Nucleus accumbens (tissue), 56 donors: Measurements from ENCODE around the gene MAP3K14.

Source experiments
- DNase-seq, 56 donors: peaks; one replicate each; lab custom pipeline; 2025; lab: John Stamatoyannopoulos, UW

The MAP3K14 gene

DNA sequence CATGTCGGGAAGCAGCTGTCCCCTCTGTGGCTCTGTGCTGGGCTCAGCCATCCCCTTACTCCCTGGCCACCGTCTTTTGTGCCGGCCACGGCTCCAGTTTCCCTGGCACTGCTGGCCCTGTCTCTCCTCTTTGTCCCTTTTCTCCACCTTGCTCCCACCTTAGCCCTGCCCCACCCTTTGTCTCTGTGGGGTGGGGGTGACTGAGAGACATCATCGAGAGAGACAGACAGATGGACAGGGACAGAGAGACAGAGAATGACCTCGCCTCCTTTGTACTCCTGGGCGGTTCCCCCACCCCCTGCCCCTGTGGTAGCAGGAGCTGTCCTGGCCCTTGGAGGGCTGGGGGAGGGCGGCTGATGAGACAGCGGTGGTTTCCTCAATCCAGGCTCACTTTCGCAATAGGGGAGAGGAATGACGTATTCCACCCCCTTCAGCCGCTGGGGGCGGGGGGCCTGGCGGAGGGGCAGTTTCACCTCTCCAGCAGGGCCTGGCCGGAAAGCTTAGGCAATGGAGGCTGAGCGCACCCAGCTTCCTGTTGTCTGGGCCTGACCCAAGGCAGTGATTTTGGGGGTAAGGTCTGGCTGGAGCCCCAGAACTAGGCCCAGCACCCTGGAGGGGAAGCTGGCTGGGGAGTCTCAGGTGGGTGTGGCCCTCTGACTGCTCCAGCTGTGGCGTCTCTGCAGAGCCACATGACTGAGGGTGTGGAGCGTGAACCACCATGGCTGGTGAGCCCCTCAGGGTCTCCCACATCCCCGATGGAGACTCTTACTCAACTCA, 87.9 kb downstream of the MAP3K14 start:
- DNase-seq: peak in 27 of 56 donors; percentile 11 to 65 (median 30)

GRCh38 chr17:45227926-45228762, 88.7 kb downstream of the MAP3K14 start:
- DNase-seq: no peak

- DNase-seq: no peak
Measured at GRCh38 chr17:45227101-45227925, 89.5 kb downstream of the MAP3K14 start.

DNA sequence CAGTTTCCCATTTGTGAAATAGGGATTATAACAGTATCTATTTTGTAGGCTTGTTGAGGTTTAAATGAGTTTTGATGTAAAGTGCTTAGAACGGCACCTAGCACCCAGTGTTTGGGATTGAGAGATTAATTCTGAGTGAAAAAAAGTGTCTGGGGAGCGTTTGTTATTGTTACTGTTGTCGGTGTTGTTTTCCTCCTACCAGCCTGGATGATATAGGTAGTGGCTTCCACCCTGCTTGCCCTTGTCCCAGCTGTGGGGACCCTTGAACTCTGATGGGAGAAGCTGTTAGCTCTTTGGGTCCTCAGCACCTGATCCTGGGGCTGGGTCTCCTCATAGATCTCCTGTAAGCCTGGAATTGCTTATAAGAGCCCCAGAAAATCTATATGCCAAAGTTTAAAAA, 90.2 kb downstream of the MAP3K14 start:
- DNase-seq: no peak

GRCh38 chr17:45225964-45226530, 90.8 kb downstream of the MAP3K14 start:
- peak in 31 of 56 donors; percentile 8 to 73 (median 36) for DNase-seq

DNA sequence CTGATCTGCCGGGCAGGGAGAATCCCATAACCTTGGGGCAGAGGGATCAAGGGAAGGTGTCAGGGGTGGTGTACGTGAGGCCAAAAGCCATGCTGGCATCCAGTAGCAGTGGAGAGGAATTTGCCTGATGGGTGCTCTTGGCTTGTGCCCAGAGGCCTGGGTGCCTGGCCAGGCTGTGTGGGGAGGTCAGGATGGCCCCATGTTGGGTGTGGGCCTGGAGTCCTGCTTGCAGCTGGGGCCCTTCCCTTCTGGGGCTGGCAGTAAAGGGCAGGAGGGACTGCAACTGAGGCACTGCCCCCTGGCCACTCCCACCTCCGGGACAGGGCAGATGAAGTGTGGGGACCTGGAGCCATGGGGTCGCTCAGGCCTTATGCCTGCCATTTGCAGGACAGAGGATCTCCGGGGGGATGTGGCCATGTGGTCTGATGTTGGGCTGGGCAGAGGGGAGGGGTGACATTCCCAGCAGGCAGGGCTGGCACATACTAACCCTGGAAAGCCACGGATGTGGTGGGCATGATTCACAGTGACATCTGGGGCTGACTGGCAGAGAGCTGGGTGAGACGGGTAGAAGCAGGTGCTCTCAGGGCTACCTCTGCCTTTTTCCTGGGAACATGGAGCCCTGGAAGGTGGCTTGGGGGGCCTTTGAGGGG, 91.6 kb downstream of the MAP3K14 start:
- no peak for DNase-seq

- no peak for DNase-seq
Measured at GRCh38 chr17:45224671-45225050, 92.2 kb downstream of the MAP3K14 start.

- DNase-seq: no peak
Measured at GRCh38 chr17:45223539-45224528, 93.0 kb downstream of the MAP3K14 start.

GRCh38 chr17:45222996-45223538, 93.8 kb downstream of the MAP3K14 start:
- DNase-seq: no peak

DNA sequence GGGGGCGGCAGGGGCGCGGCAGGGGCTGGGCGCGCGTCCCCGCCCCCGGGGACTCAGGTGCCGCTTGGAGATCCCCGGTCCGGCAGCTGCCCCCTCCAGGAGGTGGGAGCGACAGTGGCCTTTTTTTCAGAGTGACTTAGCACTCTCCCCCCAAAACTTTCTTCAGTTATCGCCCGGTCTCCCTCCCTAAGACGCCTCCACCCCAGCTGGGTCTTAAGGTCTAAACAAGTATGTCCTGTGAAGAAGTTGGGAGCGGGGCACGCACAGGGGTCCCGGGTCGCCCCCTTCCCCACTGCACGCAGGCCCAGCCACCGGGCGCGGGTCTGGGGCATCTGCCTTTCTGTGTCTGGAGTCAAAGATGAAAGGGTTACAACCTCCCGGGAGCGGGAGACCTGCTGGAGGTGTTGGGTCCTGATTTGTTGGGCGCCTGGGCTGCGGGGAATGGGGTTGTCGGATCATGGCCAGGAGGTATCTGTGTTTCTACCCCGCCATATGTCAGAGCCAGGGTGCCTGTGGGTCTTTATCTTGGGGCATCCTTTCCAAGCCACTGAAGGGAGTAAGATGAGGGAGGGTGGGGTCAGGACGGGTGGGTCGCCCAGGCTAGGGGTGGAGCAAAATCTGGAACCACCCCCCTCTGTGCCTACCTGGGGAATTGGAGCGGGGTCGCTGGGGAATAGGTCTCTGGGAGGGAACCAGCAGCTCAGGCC, 94.4 kb downstream of the MAP3K14 start:
- no peak for DNase-seq

- no peak for DNase-seq
Measured at GRCh38 chr17:45222014-45222288, 94.9 kb downstream of the MAP3K14 start.

- peak in 9 of 56 donors; percentile 4 to 50 (median 21) for DNase-seq
Measured at GRCh38 chr17:45221081-45222013, 95.5 kb downstream of the MAP3K14 start, which contains the start of gene FMNL1. FMNL1 (plus strand) TSS chr17:45221885; CDS start chr17:45222125, 240 bp downstream.

DNA sequence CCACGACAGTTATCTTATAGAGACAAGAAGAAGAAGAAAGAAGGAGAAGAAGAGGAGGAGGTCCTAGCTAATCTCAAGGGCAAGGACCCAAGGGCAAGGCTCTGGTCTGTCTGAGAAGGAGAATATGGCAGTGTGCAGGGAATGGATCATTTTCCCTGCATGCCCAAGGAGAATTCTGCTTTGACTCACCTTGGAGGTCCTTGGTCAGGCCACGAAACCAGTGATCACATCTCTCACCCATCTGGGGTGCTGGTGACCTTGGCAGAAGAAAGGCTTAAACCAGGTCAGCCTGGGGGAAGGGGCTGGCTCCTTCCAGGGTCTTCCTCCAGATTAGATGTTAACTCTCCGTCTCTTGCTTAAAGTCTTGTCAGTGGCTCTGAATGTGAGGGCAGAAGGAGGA, 96.7 kb downstream of the MAP3K14 start:
- no peak for DNase-seq

DNA sequence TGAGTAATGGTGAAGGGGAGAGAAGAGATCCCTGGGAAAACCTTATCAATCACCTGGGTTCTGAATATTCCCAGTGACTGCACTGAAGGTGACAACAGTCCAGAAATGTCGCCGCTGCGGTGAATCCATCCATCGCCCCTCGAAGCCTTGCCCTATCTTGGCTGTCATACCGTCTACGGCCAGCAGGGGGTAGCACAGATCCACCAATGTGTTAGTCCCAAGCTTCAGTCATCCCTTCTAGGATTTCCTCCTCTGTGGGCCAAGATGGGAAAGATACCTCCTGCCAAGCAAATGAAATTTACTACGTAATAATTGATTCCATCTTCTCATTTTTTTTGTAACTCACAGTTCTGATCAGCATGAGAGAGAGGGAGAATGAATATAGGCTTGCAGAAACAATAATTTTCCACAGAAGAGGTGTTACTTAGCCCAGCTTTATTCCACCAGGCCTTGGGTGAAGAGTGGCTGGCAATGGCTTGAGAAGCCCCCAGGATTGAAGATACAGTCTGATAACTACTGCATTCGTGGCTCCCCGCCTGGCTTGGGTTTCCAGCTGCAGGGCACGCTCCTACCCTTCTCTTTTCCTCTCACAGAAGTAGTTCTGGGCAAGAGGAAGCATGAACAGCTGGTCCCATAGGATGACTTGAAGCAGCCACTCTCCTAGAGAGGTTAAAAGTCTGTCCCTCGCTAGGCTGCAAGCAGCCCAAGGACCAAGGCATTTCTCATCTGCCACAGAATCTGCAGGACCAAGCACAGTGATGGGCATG, 97.7 kb downstream of the MAP3K14 start:
- peak in 50 of 56 donors; percentile 14 to 95 (median 66) for DNase-seq
